Measurements from ENCODE around the gene LGI2.

The LGI2 gene

GRCh38 chr4:24992968-24993367 lies 37.8 kb downstream of the LGI2 start:
- Histone ChIP-seq H3K23ac (ENCODE audit: low read length) (no peak overlapping the region), H2BK5ac (ENCODE audit: low read depth, low read length, poor library complexity) (no peak overlapping the region), H3K27me3 (ENCODE audit: insufficient read depth, low read length) (no peaks in the 10 kb centered on the region), H3K9ac (ENCODE audit: low read length) (no peak overlapping the region), H3K4ac (ENCODE audit: low read depth, low read length) (no peak overlapping the region), H3K4me3 (ENCODE audit: low read depth, low read length) (no peak overlapping the region), H3K27ac (ENCODE audit: low read depth, low read length) (no peak overlapping the region), H3K9me3 (ENCODE audit: insufficient read depth, low read depth, low read length) (no peaks in the 10 kb centered on the region), H2AK5ac (ENCODE audit: low read length) (no peak overlapping the region), H4K12ac (ENCODE audit: low read depth, low read length) (no peak overlapping the region), H2BK120ac (ENCODE audit: insufficient read depth, low read length, poor library complexity) (no peak overlapping the region), H3K4me1 (ENCODE audit: control insufficient read depth in 1 of 2, insufficient read depth in 2 of 2, low read length in 2 of 2) (peaks cover 0 to 7% of the 10 kb centered on the region in 2 experiments), H3K4me2 (ENCODE audit: low read length) (no peak overlapping the region), H2BK12ac (ENCODE audit: low read length) (no peak overlapping the region), H3K79me1 (ENCODE audit: low read length) (peaks cover 2% of the 10 kb centered on the region), H3K14ac (ENCODE audit: low read length) (no peak overlapping the region), H3K18ac (ENCODE audit: low read length) (no peak overlapping the region), H2AFZ (ENCODE audit: insufficient read depth, low read length, poor library complexity) (no peak overlapping the region), H3K79me2 (ENCODE audit: control insufficient read depth, insufficient read depth, low read length, poor library complexity) (no peaks in the 10 kb centered on the region), H3K36me3 (ENCODE audit: control insufficient read depth in 1 of 2, insufficient read depth in 2 of 2, low read length in 2 of 2) (no peaks in the 10 kb centered on the region), H4K91ac (ENCODE audit: low read depth, low read length) (no peak overlapping the region), H4K8ac (ENCODE audit: low read depth, low read length) (no peak overlapping the region)
- no CpG with 5 or more reads among the region's 1 CpG for WGBS (ENCODE audit: extremely low coverage, insufficient coverage, insufficient read length)
- no peak for DNase-seq

GRCh38 chr4:24991015-24991414 lies 39.7 kb downstream of the LGI2 start:
- Histone ChIP-seq H3K79me2 (ENCODE audit: control insufficient read depth, insufficient read depth, low read length, poor library complexity) (no peaks in the 10 kb centered on the region), H3K14ac (ENCODE audit: low read length) (no peak overlapping the region), H3K23ac (ENCODE audit: low read length) (no peak overlapping the region), H2BK12ac (ENCODE audit: low read length) (no peak overlapping the region), H4K12ac (ENCODE audit: low read depth, low read length) (no peak overlapping the region), H3K4ac (ENCODE audit: low read depth, low read length) (no peak overlapping the region), H3K27ac (ENCODE audit: low read depth, low read length) (no peak overlapping the region), H3K36me3 (ENCODE audit: control insufficient read depth in 1 of 2, insufficient read depth in 2 of 2, low read length in 2 of 2) (no peaks in the 10 kb centered on the region), H3K4me3 (ENCODE audit: low read depth, low read length) (no peak overlapping the region), H3K4me2 (ENCODE audit: low read length) (no peak overlapping the region), H3K4me1 (ENCODE audit: control insufficient read depth in 1 of 2, insufficient read depth in 2 of 2, low read length in 2 of 2) (peaks cover 0 to 7% of the 10 kb centered on the region in 2 experiments), H2BK5ac (ENCODE audit: low read depth, low read length, poor library complexity) (no peak overlapping the region), H3K18ac (ENCODE audit: low read length) (no peak overlapping the region), H3K9me3 (ENCODE audit: insufficient read depth, low read depth, low read length) (no peaks in the 10 kb centered on the region), H2AFZ (ENCODE audit: insufficient read depth, low read length, poor library complexity) (no peak overlapping the region), H4K91ac (ENCODE audit: low read depth, low read length) (no peak overlapping the region), H2AK5ac (ENCODE audit: low read length) (no peak overlapping the region), H4K8ac (ENCODE audit: low read depth, low read length) (no peak overlapping the region), H3K27me3 (ENCODE audit: insufficient read depth, low read length) (no peaks in the 10 kb centered on the region), H3K79me1 (ENCODE audit: low read length) (peaks cover 2% of the 10 kb centered on the region), H2BK120ac (ENCODE audit: insufficient read depth, low read length, poor library complexity) (no peak overlapping the region), H3K9ac (ENCODE audit: low read length) (no peak overlapping the region)
- WGBS (ENCODE audit: extremely low coverage, insufficient coverage, insufficient read length): no CpG with 5 or more reads among the region's 3 CpGs
- DNase-seq: no peak

GRCh38 chr4:24989327-24989726 lies 41.4 kb downstream of the LGI2 start:
- Histone ChIP-seq H2AK5ac (ENCODE audit: low read length) (no peak overlapping the region), H3K79me1 (ENCODE audit: low read length) (peaks cover 2% of the 10 kb centered on the region), H4K8ac (ENCODE audit: low read depth, low read length) (no peak overlapping the region), H4K91ac (ENCODE audit: low read depth, low read length) (no peak overlapping the region), H3K4me2 (ENCODE audit: low read length) (no peak overlapping the region), H3K36me3 (ENCODE audit: control insufficient read depth in 1 of 2, insufficient read depth in 2 of 2, low read length in 2 of 2) (no peaks in the 10 kb centered on the region), H3K18ac (ENCODE audit: low read length) (no peak overlapping the region), H2BK120ac (ENCODE audit: insufficient read depth, low read length, poor library complexity) (no peak overlapping the region), H3K14ac (ENCODE audit: low read length) (no peak overlapping the region), H3K4me1 (ENCODE audit: control insufficient read depth in 1 of 2, insufficient read depth in 2 of 2, low read length in 2 of 2) (peaks cover 0 to 7% of the 10 kb centered on the region in 2 experiments), H3K9me3 (ENCODE audit: insufficient read depth, low read depth, low read length) (no peaks in the 10 kb centered on the region), H2AFZ (ENCODE audit: insufficient read depth, low read length, poor library complexity) (no peak overlapping the region), H3K27ac (ENCODE audit: low read depth, low read length) (no peak overlapping the region), H2BK5ac (ENCODE audit: low read depth, low read length, poor library complexity) (no peak overlapping the region), H3K23ac (ENCODE audit: low read length) (no peak overlapping the region), H3K27me3 (ENCODE audit: insufficient read depth, low read length) (no peaks in the 10 kb centered on the region), H3K79me2 (ENCODE audit: control insufficient read depth, insufficient read depth, low read length, poor library complexity) (no peaks in the 10 kb centered on the region), H3K4me3 (ENCODE audit: low read depth, low read length) (no peak overlapping the region), H4K12ac (ENCODE audit: low read depth, low read length) (no peak overlapping the region), H2BK12ac (ENCODE audit: low read length) (peak overlapping the region; percentile 51), H3K9ac (ENCODE audit: low read length) (no peak overlapping the region), H3K4ac (ENCODE audit: low read depth, low read length) (no peak overlapping the region)
- DNase-seq: no peak
- no CpG with 5 or more reads among the region's 4 CpGs for WGBS (ENCODE audit: extremely low coverage, insufficient coverage, insufficient read length)

GRCh38 chr4:24988776-24989175 lies 42.0 kb downstream of the LGI2 start:
- H3K14ac ChIP-seq (ENCODE audit: low read length): no peak overlapping the region
- no peak overlapping the region for H4K8ac ChIP-seq (ENCODE audit: low read depth, low read length)
- H2BK120ac ChIP-seq (ENCODE audit: insufficient read depth, low read length, poor library complexity): no peak overlapping the region
- H3K18ac ChIP-seq (ENCODE audit: low read length): no peak overlapping the region
- no peaks in the 10 kb centered on the region for H3K79me2 ChIP-seq (ENCODE audit: control insufficient read depth, insufficient read depth, low read length, poor library complexity)
- no peaks in the 10 kb centered on the region for H3K27me3 ChIP-seq (ENCODE audit: insufficient read depth, low read length)
- no peak overlapping the region for H3K4ac ChIP-seq (ENCODE audit: low read depth, low read length)
- H3K79me1 ChIP-seq (ENCODE audit: low read length): peaks cover 2% of the 10 kb centered on the region
- H2AFZ ChIP-seq (ENCODE audit: insufficient read depth, low read length, poor library complexity): no peak overlapping the region
- no peak overlapping the region for H2AK5ac ChIP-seq (ENCODE audit: low read length)
- no peak overlapping the region for H3K9ac ChIP-seq (ENCODE audit: low read length)
- no peak overlapping the region for H3K4me2 ChIP-seq (ENCODE audit: low read length)
- H4K91ac ChIP-seq (ENCODE audit: low read depth, low read length): no peak overlapping the region
- WGBS (ENCODE audit: extremely low coverage, insufficient coverage, insufficient read length): no CpG with 5 or more reads among the region's 1 CpG
- H3K4me3 ChIP-seq (ENCODE audit: low read depth, low read length): no peak overlapping the region
- H3K27ac ChIP-seq (ENCODE audit: low read depth, low read length): no peak overlapping the region
- H3K9me3 ChIP-seq (ENCODE audit: insufficient read depth, low read depth, low read length): no peaks in the 10 kb centered on the region
- no peak overlapping the region for H3K23ac ChIP-seq (ENCODE audit: low read length)
- H3K4me1 ChIP-seq (ENCODE audit: control insufficient read depth in 1 of 2, insufficient read depth in 2 of 2, low read length in 2 of 2): peaks cover 0 to 10% of the 10 kb centered on the region in 2 experiments
- peak in 1 of 2 donors; percentile 75 for DNase-seq
- no peak overlapping the region for H4K12ac ChIP-seq (ENCODE audit: low read depth, low read length)
- H3K36me3 ChIP-seq (ENCODE audit: control insufficient read depth in 1 of 2, insufficient read depth in 2 of 2, low read length in 2 of 2): no peaks in the 10 kb centered on the region
- H2BK5ac ChIP-seq (ENCODE audit: low read depth, low read length, poor library complexity): no peak overlapping the region
- H2BK12ac ChIP-seq (ENCODE audit: low read length): no peak overlapping the region
